ENCODE data around the gene ZDHHC19. TPM values are rescaled to one million over a fixed set of nuclear protein-coding genes. Genes with fewer than 3 reads are reported as not detected.
"Not testable (repeated sequence)": the region's sequence is repeated elsewhere in the genome, so short reads cannot be mapped to it uniquely, and the experiment has no call there.

The ZDHHC19 gene
- total RNA-seq, 1 donor from 2014 or later = 1.0 TPM

GRCh38 chr3:196208942-196209695 lies 2.1 kb downstream of the ZDHHC19 start:
- Histone ChIP-seq H3K9me3 (no peaks in the 10 kb centered on the region), H3K27ac (no peak overlapping the region), H3K4me3 (no peak overlapping the region), H3K27me3 (ENCODE audit: low read depth) (no peaks in the 10 kb centered on the region), H3K36me3 (no peaks in the 10 kb centered on the region), H3K4me1 (no peaks in the 10 kb centered on the region)
- ATAC-seq (peak in 1 of 2 donors; percentile 21), DNase-seq (no peak)
- intact Hi-C loops (cut with DNase I) = no loop called here
- no peak for TF ChIP-seq CTCF (IDR thresholded peaks at IDR 0.05)

- TF ChIP-seq CTCF (IDR thresholded peaks at IDR 0.05) = no peak
- intact Hi-C loops (cut with DNase I) = no loop called here
- Histone ChIP-seq H3K9me3 (no peaks in the 10 kb centered on the region), H3K27me3 (ENCODE audit: low read depth) (no peaks in the 10 kb centered on the region), H3K36me3 (no peaks in the 10 kb centered on the region), H3K4me1 (no peaks in the 10 kb centered on the region), H3K27ac (no peak overlapping the region), H3K4me3 (peak overlapping the region; percentile 48)
- DNase-seq (peak; percentile 86), ATAC-seq (peak; percentile 70 to 80)
These were observed 3.2 kb downstream of the ZDHHC19 start for GRCh38 chr3:196207833-196208607.

GRCh38 chr3:196207159-196207832 lies 3.9 kb downstream of the ZDHHC19 start:
- Histone ChIP-seq H3K27ac (no peak overlapping the region), H3K4me3 (peak overlapping the region; percentile 33), H3K36me3 (no peaks in the 10 kb centered on the region), H3K4me1 (no peaks in the 10 kb centered on the region), H3K27me3 (ENCODE audit: low read depth) (no peaks in the 10 kb centered on the region), H3K9me3 (no peaks in the 10 kb centered on the region)
- DNase-seq = peak; percentile 74
- TF ChIP-seq CTCF (IDR thresholded peaks at IDR 0.05) = no peak
- ATAC-seq = peak; percentile 41 to 45
- intact Hi-C loops (cut with DNase I) = no loop called here

GRCh38 chr3:196205442-196206205 lies 5.6 kb downstream of the ZDHHC19 start:
- H3K27me3 ChIP-seq (ENCODE audit: low read depth); H3K4me1 ChIP-seq; H3K4me3 ChIP-seq; DNase-seq; H3K9me3 ChIP-seq; H3K27ac ChIP-seq; ATAC-seq; H3K36me3 ChIP-seq; intact Hi-C loops (cut with DNase I): not testable (repeated sequence)

GRCh38 chr3:196203846-196204245 lies 7.4 kb downstream of the ZDHHC19 start:
- H3K4me3 ChIP-seq = no peak overlapping the region
- no peak for ATAC-seq
- no peak for TF ChIP-seq CTCF (IDR thresholded peaks at IDR 0.05)
- H3K36me3 ChIP-seq = no peaks in the 10 kb centered on the region
- no peaks in the 10 kb centered on the region for H3K9me3 ChIP-seq
- no peaks in the 10 kb centered on the region for H3K27me3 ChIP-seq (ENCODE audit: low read depth)
- no peaks in the 10 kb centered on the region for H3K4me1 ChIP-seq
- DNase-seq = no peak
- intact Hi-C loops (cut with DNase I) = no loop called here
- no peak overlapping the region for H3K27ac ChIP-seq

All from lower lobe of right lung (tissue), 2 donors.